Activated CD4-positive, CD25-positive, alpha-beta regulatory T cell treated with anti-CD3 and anti-CD28 coated beads, Interleukin-2, amount 50 U/mL, for 16 hours (primary cell): ENCODE measurements around the gene SSTR4.

ENCODE experiments used
- DNase-seq: peaks from one replicate; pipeline ENCODE4 v3.0.0-alpha.2; 2020; ENCODE audit warnings: low read depth, low spot score

Gene SSTR4

GRCh38 chr20:23065266-23066201, 30.4 kb downstream of the SSTR4 start:
- no peak for DNase-seq

GRCh38 chr20:23066772-23067171, 31.7 kb downstream of the SSTR4 start:
- DNase-seq, result no peak

GRCh38 chr20:23068283-23068682, 33.2 kb downstream of the SSTR4 start:
- DNase-seq, result no peak

- DNase-seq, result no peak
Observed at GRCh38 chr20:23069108-23069507, 34.0 kb downstream of the SSTR4 start.

- no peak for DNase-seq
Observed at GRCh38 chr20:23071398-23071797, 36.3 kb downstream of the SSTR4 start.

- DNase-seq, result no peak
Observed at GRCh38 chr20:23071996-23072395, 36.9 kb downstream of the SSTR4 start.

GRCh38 chr20:23072892-23073586, 37.9 kb downstream of the SSTR4 start:
- DNase-seq, result no peak

GRCh38 chr20:23074052-23074451, 38.9 kb downstream of the SSTR4 start:
- DNase-seq, result no peak

- no peak for DNase-seq
Observed at GRCh38 chr20:23077277-23077676, 42.2 kb downstream of the SSTR4 start.

GRCh38 chr20:23078351-23079015, 43.4 kb downstream of the SSTR4 start:
- DNase-seq, result no peak

- no peak for DNase-seq
Observed at GRCh38 chr20:23079016-23079351, 43.9 kb downstream of the SSTR4 start.

- no peak for DNase-seq
Observed at GRCh38 chr20:23079926-23080325, 44.8 kb downstream of the SSTR4 start.

- DNase-seq, result no peak
Observed at GRCh38 chr20:23080521-23080920, 45.4 kb downstream of the SSTR4 start.

- DNase-seq, result no peak
Observed at GRCh38 chr20:23081263-23081819, 46.2 kb downstream of the SSTR4 start.

- DNase-seq, result no peak
Observed at GRCh38 chr20:23082846-23083552, 47.9 kb downstream of the SSTR4 start.

- no peak for DNase-seq
Observed at GRCh38 chr20:23083553-23084220, 48.6 kb downstream of the SSTR4 start.

GRCh38 chr20:23084282-23084844, 49.3 kb downstream of the SSTR4 start:
- no peak for DNase-seq

- DNase-seq, result no peak
Observed at GRCh38 chr20:23084845-23085365, 49.8 kb downstream of the SSTR4 start.

- DNase-seq, result no peak
Observed at GRCh38 chr20:23085436-23086055, 50.4 kb downstream of the SSTR4 start.

- no peak for DNase-seq
Observed at GRCh38 chr20:23086056-23086566, 51.0 kb downstream of the SSTR4 start, which contains the start of gene CD93. TSS of gene CD93 (minus strand) at chr20:23086324. CDS start at chr20:23086192, 132 bp downstream.
